CD4-positive, alpha-beta T cell treated with Interleukin-15 for 4 hours (primary cell): Measurements from ENCODE around the gene MUC2.

Source experiments
- DNase-seq: peaks from one replicate; pipeline ENCODE4 v3.0.0-alpha.2; 2020; ENCODE audit warnings: low spot score

MUC2 gene

DNA sequence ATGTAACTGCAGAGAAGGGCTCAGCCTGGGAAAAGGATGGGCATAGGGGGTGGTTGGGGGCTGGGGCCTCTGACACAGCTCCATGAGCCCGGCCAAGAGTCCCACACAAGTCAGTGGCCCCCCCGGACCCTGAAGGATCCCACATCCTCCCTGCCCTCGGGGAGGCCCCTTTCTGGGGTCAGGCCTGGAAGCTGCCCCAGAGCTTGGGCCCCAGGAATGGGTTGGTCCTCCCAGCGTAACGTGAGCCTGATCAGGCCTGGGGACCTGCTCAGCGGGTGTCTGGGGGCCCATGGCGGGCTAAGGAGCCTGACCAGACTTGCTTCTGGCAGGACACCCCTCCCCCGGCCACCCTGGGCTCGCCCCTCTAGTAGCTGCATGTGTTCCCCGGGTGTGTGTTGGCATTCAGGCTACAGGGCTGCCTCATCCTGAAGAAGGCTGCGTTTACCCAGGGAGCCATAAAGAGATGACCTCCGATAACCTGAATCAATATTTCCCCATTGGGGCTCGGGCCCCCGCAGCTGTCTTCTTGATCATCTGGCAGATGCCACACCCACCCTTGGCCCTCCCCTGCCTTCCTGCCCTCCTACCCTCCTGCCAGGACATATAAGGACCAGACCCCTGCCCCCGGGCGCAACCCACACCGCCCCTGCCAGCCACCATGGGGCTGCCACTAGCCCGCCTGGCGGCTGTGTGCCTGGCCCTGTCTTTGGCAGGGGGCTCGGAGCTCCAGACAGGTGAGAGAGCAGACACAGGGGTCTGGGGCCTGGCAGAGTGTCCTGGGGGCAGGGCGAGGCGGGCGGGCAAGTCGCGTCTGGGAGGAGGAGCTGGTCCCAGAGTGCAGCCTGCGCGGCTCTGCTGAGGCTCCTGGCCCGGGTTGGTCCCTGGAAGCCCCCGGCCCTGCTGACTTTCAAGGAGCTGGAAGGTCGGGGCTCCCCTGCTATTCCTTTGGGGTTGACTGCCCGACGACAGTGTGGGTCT lies at the start of gene MUC2:
Gene MUC2, plus strand, starts transcription at position 631 of the 978 bp plus-strand sequence.
- DNase-seq = no peak

GRCh38 chr11:1025410-1026162 lies 49.1 kb upstream of the MUC2 start:
- DNase-seq = no peak

DNA sequence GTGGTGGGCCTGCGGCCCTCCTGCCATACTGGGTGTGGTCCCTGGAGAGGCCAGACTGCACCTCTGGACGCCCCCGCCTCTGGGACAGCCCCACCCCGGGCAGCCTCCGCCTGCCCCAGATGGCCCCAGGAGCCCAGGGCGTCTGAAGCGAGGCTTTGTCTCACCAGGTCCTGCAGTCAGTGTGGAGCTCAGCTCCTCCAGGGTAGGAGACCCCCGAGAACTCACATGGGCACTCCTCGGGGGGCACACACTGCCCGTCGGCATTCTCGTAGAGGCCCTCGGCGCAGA lies 48.6 kb upstream of the MUC2 start:
- DNase-seq = no peak

DNA sequence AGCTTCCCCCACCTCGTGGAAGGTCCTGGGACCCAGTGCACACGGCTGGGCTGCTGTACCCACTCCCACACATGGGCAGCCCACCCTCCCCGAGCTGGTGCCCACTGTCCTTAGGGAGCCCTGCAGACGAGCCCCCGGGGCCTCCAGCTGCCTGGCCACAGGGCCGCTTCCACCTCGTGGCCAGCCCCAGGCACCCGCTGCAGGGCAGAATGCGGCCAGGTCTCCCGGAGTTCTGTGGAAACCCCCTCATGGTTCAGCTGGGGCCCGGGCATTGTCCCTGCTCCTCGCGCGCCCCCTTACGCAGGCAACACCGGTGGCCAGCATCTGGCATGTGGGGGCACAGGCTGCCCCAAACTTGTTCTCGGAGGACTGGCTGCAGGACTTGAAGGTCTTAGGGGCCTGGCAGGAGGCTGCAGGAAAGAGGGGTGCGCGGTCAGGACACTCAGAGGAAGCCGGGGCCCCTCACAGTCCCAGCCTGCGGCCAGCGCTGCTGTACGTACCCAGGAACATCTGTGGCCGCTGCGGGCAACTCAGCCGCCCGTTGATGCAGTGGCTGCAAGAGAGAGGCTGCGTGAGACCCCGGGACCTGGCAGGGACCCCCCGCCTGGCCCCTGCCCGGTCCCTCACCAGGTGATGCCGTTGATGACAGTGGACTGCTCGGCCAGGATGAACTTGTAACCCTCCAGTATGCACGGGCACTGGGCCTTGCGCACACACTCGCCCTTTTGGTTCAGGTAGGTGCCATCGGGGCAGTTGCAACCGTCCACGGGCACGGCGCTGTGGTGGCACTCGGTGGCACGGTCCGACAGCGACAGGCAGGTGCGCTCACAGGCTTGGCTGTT lies 47.8 kb upstream of the MUC2 start:
- no peak for DNase-seq

- no peak for DNase-seq
These were observed 47.0 kb upstream of the MUC2 start for GRCh38 chr11:1027483-1028290.

DNA sequence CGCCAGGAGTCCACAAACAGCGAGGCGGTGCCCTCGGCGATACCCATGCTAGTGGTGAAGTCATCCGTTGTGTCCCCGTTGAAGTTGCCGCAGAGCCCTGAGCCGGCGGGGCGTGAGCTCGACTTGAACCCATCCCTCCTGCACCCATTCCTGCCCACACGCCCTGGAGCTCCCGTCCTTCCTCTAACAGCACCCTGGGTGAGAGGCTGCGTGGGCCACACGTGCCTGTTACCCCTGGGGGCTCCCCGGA lies 46.5 kb upstream of the MUC2 start:
- no peak for DNase-seq

- no peak for DNase-seq
These were observed 46.1 kb upstream of the MUC2 start for GRCh38 chr11:1028616-1029015.

GRCh38 chr11:1029051-1029450 lies 45.6 kb upstream of the MUC2 start:
- DNase-seq = no peak

DNA sequence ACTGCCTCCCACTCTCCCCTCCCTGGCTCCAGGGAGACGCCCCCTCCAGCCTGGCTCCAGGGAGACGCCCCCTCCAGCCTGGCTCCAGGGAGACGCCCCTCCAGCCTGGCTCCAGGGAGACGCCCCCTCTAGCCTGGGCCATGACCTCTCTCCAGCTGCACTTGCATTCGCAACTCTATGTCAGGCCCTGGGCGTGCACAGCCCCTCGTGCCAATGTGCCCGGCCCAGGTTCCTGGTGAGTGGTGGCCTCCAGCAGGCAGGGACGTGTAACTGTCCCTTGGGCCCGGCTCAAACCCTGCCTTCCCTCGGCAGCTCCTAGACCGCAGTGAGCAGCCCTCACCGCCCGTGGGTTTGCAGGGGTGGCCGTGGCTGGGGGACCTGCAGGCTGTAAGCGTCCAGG lies 45.0 kb upstream of the MUC2 start:
- DNase-seq = no peak

DNA sequence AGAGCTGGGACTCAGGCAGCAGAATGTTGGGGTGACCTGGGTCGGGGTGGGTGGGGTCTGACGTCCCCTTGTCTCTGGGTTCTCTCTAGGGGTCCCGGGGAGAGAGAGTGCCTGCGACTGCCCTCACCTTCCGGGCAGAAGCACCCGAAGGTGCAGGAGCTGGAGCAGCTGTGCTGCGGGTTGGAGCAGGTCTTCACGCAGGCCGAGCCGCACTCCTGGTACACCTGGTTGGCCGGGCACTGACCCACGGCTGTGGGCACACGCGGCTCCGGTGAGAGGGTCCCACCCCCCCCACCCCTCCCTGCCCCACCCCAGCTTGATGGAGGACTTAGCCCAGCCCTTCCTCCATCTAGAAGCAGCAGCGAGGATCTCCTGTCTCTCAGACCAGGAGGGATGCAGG lies 44.6 kb upstream of the MUC2 start:
- DNase-seq = no peak

- DNase-seq = no peak
These were observed 44.1 kb upstream of the MUC2 start for GRCh38 chr11:1030556-1030955.

GRCh38 chr11:1031121-1031899 lies 43.4 kb upstream of the MUC2 start:
- no peak for DNase-seq

- DNase-seq = no peak
These were observed 42.3 kb upstream of the MUC2 start for GRCh38 chr11:1032310-1032891.

- DNase-seq = no peak
These were observed 41.5 kb upstream of the MUC2 start for GRCh38 chr11:1033016-1033798.

DNA sequence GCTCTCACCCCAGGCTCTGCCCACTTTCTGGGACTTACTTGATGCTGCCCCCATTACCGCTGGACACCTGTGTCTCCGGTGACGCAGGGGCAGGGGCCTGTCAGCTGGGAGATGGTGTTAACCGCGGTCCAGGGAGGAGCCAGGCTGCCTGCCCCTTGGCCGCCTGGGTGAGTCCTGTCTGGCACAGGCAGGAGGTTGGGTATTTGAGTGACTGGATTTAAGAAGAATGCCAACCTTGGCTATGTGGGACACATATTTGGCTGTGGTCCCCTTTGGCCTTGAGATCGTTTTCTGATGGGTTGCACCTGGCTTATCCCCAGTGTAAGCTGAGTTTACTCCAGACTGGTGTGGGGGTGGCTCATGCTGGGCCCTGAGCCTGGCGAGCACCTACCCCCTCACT lies 40.7 kb upstream of the MUC2 start:
- DNase-seq = no peak

DNA sequence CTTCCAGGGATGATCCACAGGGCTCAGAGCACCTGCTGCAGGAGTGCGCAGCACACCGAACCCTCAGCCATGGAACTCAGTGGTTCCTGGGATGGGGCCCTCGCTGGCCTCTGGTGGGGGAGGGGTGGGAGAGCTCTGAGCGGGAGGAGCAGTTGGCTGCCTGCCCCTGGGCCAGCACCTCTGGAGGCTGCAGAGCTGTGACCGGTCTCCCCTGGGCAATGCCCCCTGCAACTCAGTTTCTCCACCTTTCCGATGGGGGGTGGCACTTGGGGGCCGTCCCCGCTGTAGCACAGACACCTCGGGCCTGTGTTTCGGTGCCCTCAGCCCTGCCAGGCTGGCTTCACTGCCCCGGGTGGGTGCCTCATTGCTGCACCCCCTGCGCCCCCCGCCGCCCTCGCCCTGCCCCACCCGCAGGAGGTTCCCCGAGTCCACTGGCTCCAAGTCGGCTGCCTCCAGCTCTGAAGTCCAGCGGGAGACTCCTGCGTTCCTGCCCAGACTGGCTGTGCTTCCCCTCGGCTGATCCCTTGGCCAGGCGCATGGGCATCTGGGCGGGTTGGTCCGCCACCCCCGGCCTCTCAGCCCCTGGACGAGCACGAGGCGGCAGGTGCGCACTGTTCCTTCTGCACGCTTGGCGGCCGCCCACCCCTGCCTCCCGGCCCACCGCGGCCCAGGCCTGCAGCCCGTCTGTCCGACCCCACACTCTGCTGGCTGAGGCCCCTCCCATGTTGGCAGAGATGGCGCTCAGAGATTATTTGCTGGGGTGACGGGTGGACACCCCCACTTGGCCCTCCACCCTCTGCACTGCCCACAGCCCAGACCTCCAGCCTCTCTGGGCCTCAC lies 40.0 kb upstream of the MUC2 start:
- DNase-seq = no peak

- no peak for DNase-seq
These were observed 38.9 kb upstream of the MUC2 start for GRCh38 chr11:1035577-1036283.

- DNase-seq = no peak
These were observed 38.3 kb upstream of the MUC2 start, which contains the start of gene MUC6 for GRCh38 chr11:1036303-1036923. Gene MUC6, minus strand, starts transcription at chr11:1036718. Its CDS starts 63 bp downstream, at chr11:1036655.
